Measurements from ENCODE around the gene FAM216B.

FAM216B gene

GRCh38 chr13:42796747-42797356 is 15.5 kb downstream of the FAM216B start:
- no peak for TF ChIP-seq CTCF (IDR thresholded peaks at IDR 0.05; ENCODE audit: insufficient read depth, missing control alignments)
- no peak for FAIRE-seq
- DNase-seq (ENCODE audit: insufficient read length, low spot score), result no peak

- no peak for DNase-seq (ENCODE audit: insufficient read length, low spot score)
- TF ChIP-seq CTCF (IDR thresholded peaks at IDR 0.05; ENCODE audit: insufficient read depth, missing control alignments), result no peak
- no peak for FAIRE-seq
Observed at GRCh38 chr13:42798118-42798517, 16.7 kb downstream of the FAM216B start.

GRCh38 chr13:42800109-42800643 is 18.8 kb downstream of the FAM216B start:
- DNase-seq (ENCODE audit: insufficient read length, low spot score) (no peak), FAIRE-seq (no peak)
- TF ChIP-seq CTCF (IDR thresholded peaks at IDR 0.05; ENCODE audit: insufficient read depth, missing control alignments), result no peak

GRCh38 chr13:42803563-42804204 is 22.3 kb downstream of the FAM216B start:
- no peak for DNase-seq (ENCODE audit: insufficient read length, low spot score)
- no peak for FAIRE-seq
- no peak for TF ChIP-seq CTCF (IDR thresholded peaks at IDR 0.05; ENCODE audit: insufficient read depth, missing control alignments)

GRCh38 chr13:42804244-42804874 is 23.0 kb downstream of the FAM216B start:
- no peak for DNase-seq (ENCODE audit: insufficient read length, low spot score)
- FAIRE-seq, result no peak
- no peak for TF ChIP-seq CTCF (IDR thresholded peaks at IDR 0.05; ENCODE audit: insufficient read depth, missing control alignments)

- DNase-seq (ENCODE audit: insufficient read length, low spot score) (no peak), FAIRE-seq (no peak)
- TF ChIP-seq CTCF (IDR thresholded peaks at IDR 0.05; ENCODE audit: insufficient read depth, missing control alignments), result no peak
Observed at GRCh38 chr13:42807241-42807640, 25.9 kb downstream of the FAM216B start.

- no peak for FAIRE-seq
- TF ChIP-seq CTCF (IDR thresholded peaks at IDR 0.05; ENCODE audit: insufficient read depth, missing control alignments), result no peak
- DNase-seq (ENCODE audit: insufficient read length, low spot score), result no peak
Observed at GRCh38 chr13:42807866-42808265, 26.5 kb downstream of the FAM216B start.

All from D721Med (cell line).